Large intestine (tissue), 3 donors: Measurements from ENCODE around the gene LRRC27. TPM values are rescaled to one million over a fixed set of nuclear protein-coding genes. Genes with fewer than 3 reads are reported as not detected.

Experiments
- DNase-seq, 2 donors: peaks; one replicate each; pipeline versions ENCODE4 v3.0.0 to v3.0.0-alpha.2; 2013
- H3K27ac ChIP-seq: one replicate; pipeline ENCODE4 v1.5.1; 2013; ENCODE audit warnings: low read length
- H3K27me3 ChIP-seq: 2 replicates; pipeline ENCODE4 v1.6.1; 2013; ENCODE audit warnings: low read length; ENCODE audit not compliant: control insufficient read depth, insufficient read depth
- H3K36me3 ChIP-seq: 2 replicates; pipeline ENCODE4 v1.6.1; 2013; ENCODE audit warnings: low read length; ENCODE audit not compliant: control insufficient read depth, insufficient read depth
- H3K4me1 ChIP-seq: one replicate; pipeline ENCODE4 v1.6.1; 2013; ENCODE audit warnings: low read length; ENCODE audit not compliant: control insufficient read depth, insufficient read depth
- H3K4me3 ChIP-seq: one replicate; pipeline ENCODE4 v1.5.1; 2013; ENCODE audit warnings: low read length
- H3K9me3 ChIP-seq: one replicate; pipeline ENCODE4 v1.6.1; 2013; ENCODE audit warnings: mild to moderate bottlenecking, low read depth, low read length, moderate library complexity; ENCODE audit not compliant: control insufficient read depth
- WGBS: methylation state at CpG from one replicate; pipeline ENCODE4 v1.1.5; 2013; ENCODE audit warnings: low lambda C conversion rate; ENCODE audit not compliant: insufficient coverage; 5-methylcytosine and 5-hydroxymethylcytosine counted together
- polyA plus RNA-seq: library from polyadenylated mRNA; unstranded; fragments of 120-200 nt; gene quantifications from one replicate; pipeline ENCODE4 v1.2.1, GENCODE V29; 2013

Gene LRRC27
- polyA plus RNA-seq, 1 donor, result 20.7 TPM

- Histone ChIP-seq H3K36me3 (peaks cover 21% of the 10 kb centered on the region), H3K4me1 (peaks cover 56% of the 10 kb centered on the region), H3K9me3 (no peaks in the 10 kb centered on the region), H3K4me3 (peak within 1 kb of the TSS; percentile 69), H3K27me3 (no peaks in the 10 kb centered on the region), H3K27ac (peak within 1 kb of the TSS; percentile 91)
- peak in 1 of 2 donors; percentile 70 for DNase-seq
- WGBS, result no CpG with 5 or more reads among the region's 86 CpGs
Observed at GRCh38 chr10:132397036-132397541, 65.1 kb downstream of the LRRC27 start, which contains the start of gene PWWP2B. PWWP2B (plus strand) TSS chr10:132397200; CDS start chr10:132397227, 27 bp downstream.

DNA sequence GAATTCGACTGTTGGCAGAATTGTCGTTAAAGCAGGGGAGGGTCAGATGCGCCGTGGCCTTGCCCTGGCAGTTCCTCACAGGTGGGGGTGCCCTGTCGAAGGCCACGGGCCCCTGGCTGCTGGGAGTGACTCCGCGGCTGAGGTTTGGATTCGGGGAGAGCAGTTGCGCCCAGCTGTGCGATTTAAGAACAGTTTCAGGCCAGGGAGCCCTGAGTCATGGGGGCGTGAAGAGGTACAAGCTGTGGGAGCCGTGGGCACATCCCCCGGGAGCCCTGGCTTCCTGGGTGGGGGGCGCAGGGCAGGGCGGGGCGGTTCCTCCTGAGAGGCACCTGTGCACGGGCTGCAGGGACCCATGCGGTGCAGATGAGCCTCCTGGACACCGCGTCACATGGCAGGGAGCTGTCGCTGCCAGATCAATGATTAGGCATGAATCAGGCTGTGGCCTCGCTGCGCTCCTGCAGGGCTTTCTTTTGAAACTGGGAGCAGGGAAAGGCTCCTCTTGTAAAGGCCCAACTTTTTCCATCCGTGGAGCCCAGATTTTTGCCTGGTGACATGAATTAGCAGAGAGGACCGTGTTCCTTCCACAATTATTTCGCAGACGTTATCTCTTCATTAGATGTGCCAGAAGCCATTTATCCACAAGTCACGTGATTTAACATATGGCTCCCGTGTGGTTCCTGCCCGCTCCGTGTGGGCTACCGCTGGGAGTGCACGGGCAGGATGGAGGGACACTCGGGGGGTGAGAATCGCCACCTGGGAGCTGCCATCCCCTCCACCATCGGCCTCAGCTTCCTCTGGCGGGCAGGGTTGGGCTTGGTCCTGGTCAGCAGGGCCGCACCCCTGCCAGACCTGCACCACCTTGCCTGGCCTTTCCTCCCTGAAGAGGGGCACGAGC is 65.9 kb downstream of the LRRC27 start:
- WGBS, result no CpG with 5 or more reads among the region's 40 CpGs

GRCh38 chr10:132398566-132398991 is 66.6 kb downstream of the LRRC27 start:
- peaks cover 56% of the 10 kb centered on the region for H3K4me1 ChIP-seq
- H3K27me3 ChIP-seq, result no peaks in the 10 kb centered on the region
- H3K36me3 ChIP-seq, result peaks cover 28% of the 10 kb centered on the region
- H3K27ac ChIP-seq, result peak overlapping the region; percentile 91
- no CpG with 5 or more reads among the region's 13 CpGs for WGBS
- H3K9me3 ChIP-seq, result no peaks in the 10 kb centered on the region
- no peak overlapping the region for H3K4me3 ChIP-seq
- no peak for DNase-seq

More for the DNA sequence above, 65.9 kb downstream of the LRRC27 start:
- DNase-seq, result peak in 1 of 2 donors; percentile 74
- Histone ChIP-seq H3K4me1 (peaks cover 56% of the 10 kb centered on the region), H3K4me3 (peak overlapping the region; percentile 69), H3K36me3 (peaks cover 27% of the 10 kb centered on the region), H3K27ac (peak overlapping the region; percentile 91), H3K27me3 (no peaks in the 10 kb centered on the region), H3K9me3 (no peaks in the 10 kb centered on the region)

- H3K36me3 ChIP-seq, result peaks cover 34% of the 10 kb centered on the region
- peaks cover 55% of the 10 kb centered on the region for H3K4me1 ChIP-seq
- WGBS, result no CpG with 5 or more reads among the region's 27 CpGs
- no peaks in the 10 kb centered on the region for H3K27me3 ChIP-seq
- H3K4me3 ChIP-seq, result no peak overlapping the region
- no peaks in the 10 kb centered on the region for H3K9me3 ChIP-seq
- peak overlapping the region; percentile 91 for H3K27ac ChIP-seq
- peak in 1 of 2 donors; percentile 71 for DNase-seq
Observed at GRCh38 chr10:132399117-132400035, 67.4 kb downstream of the LRRC27 start.

GRCh38 chr10:132400041-132400546 is 68.1 kb downstream of the LRRC27 start:
- H3K4me1 ChIP-seq, result peaks cover 48% of the 10 kb centered on the region
- no peak overlapping the region for H3K27ac ChIP-seq
- peaks cover 36% of the 10 kb centered on the region for H3K36me3 ChIP-seq
- H3K4me3 ChIP-seq, result no peak overlapping the region
- no peaks in the 10 kb centered on the region for H3K27me3 ChIP-seq
- no CpG with 5 or more reads among the region's 9 CpGs for WGBS
- no peak for DNase-seq
- peaks cover under 1% of the 10 kb centered on the region for H3K9me3 ChIP-seq

DNA sequence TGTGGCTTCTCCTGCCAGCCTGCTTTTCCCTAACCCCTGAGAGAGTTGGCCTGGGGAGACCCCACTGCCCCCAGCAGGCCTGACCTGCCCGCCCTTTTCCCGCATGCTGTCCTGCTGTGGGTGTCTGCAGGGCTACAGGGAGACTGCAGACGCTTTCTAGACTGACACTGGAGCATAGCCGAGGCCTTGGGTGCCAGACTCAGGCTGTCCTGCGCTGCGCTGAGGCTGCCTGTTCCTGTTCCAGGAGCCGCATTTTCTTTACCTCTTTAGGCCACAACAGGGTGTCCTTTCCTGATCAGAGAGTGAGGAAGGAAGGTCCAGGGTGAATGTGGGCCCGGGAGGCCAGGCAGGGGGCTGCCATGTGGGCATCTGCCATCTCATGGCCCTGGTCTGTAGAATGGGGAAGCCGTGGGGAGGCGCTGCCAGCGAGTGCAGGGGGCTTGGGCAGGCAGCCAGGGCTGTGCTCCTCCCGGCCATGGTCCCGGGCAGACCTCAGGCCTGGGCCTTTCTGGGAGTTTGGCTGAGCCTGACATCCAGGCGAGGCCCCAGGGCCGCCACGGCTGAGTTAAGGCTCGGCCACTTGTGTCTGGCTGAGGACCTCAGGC is 68.7 kb downstream of the LRRC27 start:
- Histone ChIP-seq H3K27ac (no peak overlapping the region), H3K36me3 (peaks cover 42% of the 10 kb centered on the region), H3K9me3 (peaks cover 6% of the 10 kb centered on the region), H3K4me3 (no peak overlapping the region), H3K4me1 (peaks cover 43% of the 10 kb centered on the region), H3K27me3 (no peaks in the 10 kb centered on the region)
- DNase-seq, result no peak
- no CpG with 5 or more reads among the region's 17 CpGs for WGBS

- H3K27me3 ChIP-seq, result no peaks in the 10 kb centered on the region
- no peak overlapping the region for H3K27ac ChIP-seq
- peaks cover 51% of the 10 kb centered on the region for H3K36me3 ChIP-seq
- no peak overlapping the region for H3K4me3 ChIP-seq
- peaks cover 43% of the 10 kb centered on the region for H3K4me1 ChIP-seq
- WGBS, result no CpG with 5 or more reads among the region's 20 CpGs
- H3K9me3 ChIP-seq, result peaks cover 8% of the 10 kb centered on the region
- DNase-seq, result no peak
Observed at GRCh38 chr10:132401401-132402118, 69.6 kb downstream of the LRRC27 start.

- Histone ChIP-seq H3K4me3 (no peak overlapping the region), H3K4me1 (peaks cover 55% of the 10 kb centered on the region), H3K27ac (no peak overlapping the region), H3K36me3 (peaks cover 59% of the 10 kb centered on the region), H3K9me3 (peaks cover 8% of the 10 kb centered on the region), H3K27me3 (no peaks in the 10 kb centered on the region)
- no CpG with 5 or more reads among the region's 24 CpGs for WGBS
- no peak for DNase-seq
Observed at GRCh38 chr10:132402781-132403241, 70.8 kb downstream of the LRRC27 start.

GRCh38 chr10:132403511-132404168 is 71.6 kb downstream of the LRRC27 start:
- peaks cover 59% of the 10 kb centered on the region for H3K36me3 ChIP-seq
- H3K4me1 ChIP-seq, result peaks cover 54% of the 10 kb centered on the region
- H3K9me3 ChIP-seq, result peaks cover 8% of the 10 kb centered on the region
- DNase-seq, result no peak
- no peak overlapping the region for H3K4me3 ChIP-seq
- WGBS, result no CpG with 5 or more reads among the region's 25 CpGs
- H3K27ac ChIP-seq, result no peak overlapping the region
- H3K27me3 ChIP-seq, result no peaks in the 10 kb centered on the region
